Measurements from ENCODE around the gene GUCA2B. TPM values are rescaled to one million over a fixed set of nuclear protein-coding genes. Genes with fewer than 3 reads are reported as not detected.

Gene GUCA2B
- total RNA-seq, 1 experiment from 2014 or later, result not detected

DNA sequence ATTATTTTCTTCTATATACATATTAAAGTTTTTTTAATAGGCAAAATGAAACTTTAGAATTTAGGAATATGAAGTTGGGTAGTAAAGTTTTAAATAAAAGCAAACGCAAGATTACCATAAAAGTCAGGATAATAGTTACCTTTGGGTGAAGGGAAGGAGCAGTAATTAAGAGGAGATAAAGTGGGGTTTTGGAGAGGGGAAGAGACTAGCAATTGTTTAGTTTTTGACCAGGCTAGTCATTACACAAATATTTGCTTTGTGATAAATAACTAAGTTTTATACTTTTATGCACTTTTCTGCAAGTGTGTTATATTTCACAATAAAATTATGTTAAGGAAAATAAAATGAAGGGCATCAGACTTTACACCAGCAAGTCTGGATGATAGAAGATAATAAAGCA, 27.7 kb upstream of the GUCA2B start:
- BruUV-seq (replicated peaks), result no TSS peak
- H3K4me1 Mint-ChIP-seq (ENCODE audit: low read depth, unreplicated experiment), result no peaks in the 10 kb centered on the region
- no peak for DNase-seq
- H3K36me3 Mint-ChIP-seq (ENCODE audit: insufficient read depth, unreplicated experiment), result no peaks in the 10 kb centered on the region
- H3K4me3 Mint-ChIP-seq (ENCODE audit: low read depth, unreplicated experiment), result no peak overlapping the region
- H3K27me3 Mint-ChIP-seq (ENCODE audit: unreplicated experiment), result peaks cover 46% of the 10 kb centered on the region
- H3K27ac Mint-ChIP-seq (ENCODE audit: unreplicated experiment), result no peak overlapping the region
- TF ChIP-seq, protein P1, sequence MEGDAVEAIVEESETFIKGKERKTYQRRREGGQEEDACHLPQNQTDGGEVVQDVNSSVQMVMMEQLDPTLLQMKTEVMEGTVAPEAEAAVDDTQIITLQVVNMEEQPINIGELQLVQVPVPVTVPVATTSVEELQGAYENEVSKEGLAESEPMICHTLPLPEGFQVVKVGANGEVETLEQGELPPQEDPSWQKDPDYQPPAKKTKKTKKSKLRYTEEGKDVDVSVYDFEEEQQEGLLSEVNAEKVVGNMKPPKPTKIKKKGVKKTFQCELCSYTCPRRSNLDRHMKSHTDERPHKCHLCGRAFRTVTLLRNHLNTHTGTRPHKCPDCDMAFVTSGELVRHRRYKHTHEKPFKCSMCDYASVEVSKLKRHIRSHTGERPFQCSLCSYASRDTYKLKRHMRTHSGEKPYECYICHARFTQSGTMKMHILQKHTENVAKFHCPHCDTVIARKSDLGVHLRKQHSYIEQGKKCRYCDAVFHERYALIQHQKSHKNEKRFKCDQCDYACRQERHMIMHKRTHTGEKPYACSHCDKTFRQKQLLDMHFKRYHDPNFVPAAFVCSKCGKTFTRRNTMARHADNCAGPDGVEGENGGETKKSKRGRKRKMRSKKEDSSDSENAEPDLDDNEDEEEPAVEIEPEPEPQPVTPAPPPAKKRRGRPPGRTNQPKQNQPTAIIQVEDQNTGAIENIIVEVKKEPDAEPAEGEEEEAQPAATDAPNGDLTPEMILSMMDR (IDR thresholded peaks at IDR 0.05; ENCODE audit: unreplicated experiment), result no peak
- intact Hi-C loops (cut with micrococcal nuclease; ENCODE audit: unreplicated experiment), result no loop called here
- CTCF ChIA-PET, result no interaction called here
- peaks cover 5% of the 10 kb centered on the region for H3K9me3 Mint-ChIP-seq (ENCODE audit: low read depth, unreplicated experiment)

DNA sequence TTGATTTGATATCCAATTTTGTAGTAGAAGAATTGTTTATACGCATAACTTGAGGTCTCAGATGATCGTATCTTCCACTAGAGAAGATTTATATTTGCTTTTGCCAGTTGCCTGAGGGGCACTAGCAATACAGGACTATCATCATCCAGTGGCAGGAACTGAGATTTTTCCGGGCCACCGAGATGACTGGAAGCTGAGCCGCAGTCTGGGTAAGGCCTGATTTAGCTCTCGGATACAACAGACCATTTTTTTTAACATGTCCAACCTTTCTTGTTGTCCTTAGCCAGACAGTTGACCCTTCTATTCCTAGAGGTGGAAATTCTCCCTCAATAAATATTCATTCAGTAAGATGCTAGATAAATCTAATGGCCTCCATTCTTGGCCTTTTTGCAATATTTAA, 25.4 kb upstream of the GUCA2B start:
- no peaks in the 10 kb centered on the region for H3K4me1 Mint-ChIP-seq (ENCODE audit: low read depth, unreplicated experiment)
- no TSS peak for BruUV-seq (replicated peaks)
- CTCF ChIA-PET, result no interaction called here
- TF ChIP-seq, protein P1 (IDR thresholded peaks at IDR 0.05; ENCODE audit: unreplicated experiment), result no peak
- no peak for DNase-seq
- H3K4me3 Mint-ChIP-seq (ENCODE audit: low read depth, unreplicated experiment), result no peak overlapping the region
- peaks cover 2% of the 10 kb centered on the region for H3K9me3 Mint-ChIP-seq (ENCODE audit: low read depth, unreplicated experiment)
- H3K27ac Mint-ChIP-seq (ENCODE audit: unreplicated experiment), result no peak overlapping the region
- intact Hi-C loops (cut with micrococcal nuclease; ENCODE audit: unreplicated experiment), result no loop called here
- peaks cover 46% of the 10 kb centered on the region for H3K27me3 Mint-ChIP-seq (ENCODE audit: unreplicated experiment)
- no peaks in the 10 kb centered on the region for H3K36me3 Mint-ChIP-seq (ENCODE audit: insufficient read depth, unreplicated experiment)

DNA sequence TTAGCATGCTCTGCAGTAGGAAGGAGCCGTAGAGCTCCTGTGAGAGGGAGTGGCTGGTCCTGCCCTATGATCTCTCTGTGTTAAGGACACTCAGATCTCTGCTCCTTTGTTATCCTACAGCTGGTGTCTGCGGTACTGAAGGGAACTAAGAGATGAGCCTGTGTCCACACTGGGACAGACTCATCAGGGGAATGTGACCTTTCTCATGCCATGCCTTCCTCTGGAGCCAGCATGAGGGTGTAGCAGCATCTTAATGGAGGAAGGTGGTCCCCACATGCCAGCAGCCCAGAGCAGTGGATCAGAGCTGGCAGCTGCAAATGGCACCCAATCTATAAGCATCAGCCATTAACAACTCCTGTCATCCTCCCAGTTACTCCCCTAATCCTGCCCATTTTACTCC, 24.7 kb upstream of the GUCA2B start:
- Mint-ChIP-seq H3K9me3 (ENCODE audit: low read depth, unreplicated experiment) (peaks cover under 1% of the 10 kb centered on the region), H3K4me1 (ENCODE audit: low read depth, unreplicated experiment) (no peaks in the 10 kb centered on the region), H3K27me3 (ENCODE audit: unreplicated experiment) (peaks cover 52% of the 10 kb centered on the region), H3K36me3 (ENCODE audit: insufficient read depth, unreplicated experiment) (no peaks in the 10 kb centered on the region), H3K27ac (ENCODE audit: unreplicated experiment) (no peak overlapping the region), H3K4me3 (ENCODE audit: low read depth, unreplicated experiment) (no peak overlapping the region)
- no peak for DNase-seq
- BruUV-seq (replicated peaks), result no TSS peak
- intact Hi-C loops (cut with micrococcal nuclease; ENCODE audit: unreplicated experiment), result no loop called here
- TF ChIP-seq, protein P1 (IDR thresholded peaks at IDR 0.05; ENCODE audit: unreplicated experiment), result no peak
- CTCF ChIA-PET, result no interaction called here

DNA sequence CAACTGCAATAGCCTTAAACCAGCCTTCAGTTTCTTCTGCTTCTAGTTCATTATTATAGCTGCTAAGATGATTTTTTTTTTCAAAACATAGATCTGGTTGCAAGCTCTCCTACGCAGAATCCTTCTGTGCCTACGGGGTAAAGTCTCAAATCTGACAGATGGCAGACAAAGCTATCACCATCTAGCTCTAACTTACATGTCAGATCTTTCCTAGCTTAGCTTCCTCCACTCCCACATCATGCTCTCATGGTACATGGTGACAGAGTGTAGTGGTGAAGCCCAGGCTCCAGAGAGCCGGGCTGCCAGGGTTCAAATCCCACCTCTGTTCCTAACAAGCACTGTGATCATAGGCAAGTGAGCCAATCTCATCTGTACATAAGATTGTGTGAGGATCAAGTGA, 24.2 kb upstream of the GUCA2B start:
- CTCF ChIA-PET, result no interaction called here
- no peaks in the 10 kb centered on the region for H3K4me1 Mint-ChIP-seq (ENCODE audit: low read depth, unreplicated experiment)
- intact Hi-C loops (cut with micrococcal nuclease; ENCODE audit: unreplicated experiment), result no loop called here
- DNase-seq, result no peak
- TF ChIP-seq, protein P1 (IDR thresholded peaks at IDR 0.05; ENCODE audit: unreplicated experiment), result no peak
- peaks cover 57% of the 10 kb centered on the region for H3K27me3 Mint-ChIP-seq (ENCODE audit: unreplicated experiment)
- no peaks in the 10 kb centered on the region for H3K9me3 Mint-ChIP-seq (ENCODE audit: low read depth, unreplicated experiment)
- H3K27ac Mint-ChIP-seq (ENCODE audit: unreplicated experiment), result no peak overlapping the region
- BruUV-seq (replicated peaks), result no TSS peak
- H3K36me3 Mint-ChIP-seq (ENCODE audit: insufficient read depth, unreplicated experiment), result no peaks in the 10 kb centered on the region
- no peak overlapping the region for H3K4me3 Mint-ChIP-seq (ENCODE audit: low read depth, unreplicated experiment)

Measured in Calu3 (cell line).